Measurements from ENCODE around the gene TMEM263. TPM values are rescaled to one million over a fixed set of nuclear protein-coding genes. Genes with fewer than 3 reads are reported as not detected.

The TMEM263 gene
- total and polyA plus RNA-seq, 11 donors = 11.6 to 59.2 (median 36.3) TPM

GRCh38 chr12:107012736-107013425 lies 57.2 kb downstream of the TMEM263 start:
- no peak for DNase-seq
- no peaks in the 10 kb centered on the region for H3K27me3 ChIP-seq
- intact Hi-C loops (cut with DNase I) = no loop called here
- no peak for TF ChIP-seq POLR2A (IDR thresholded peaks at IDR 0.05)
- no peak for TF ChIP-seq CTCF (IDR thresholded peaks at IDR 0.05)
- WGBS, 4 donors = 97 to 100% (median 99%) methylated on average over 1 of the region's 1 CpG
- no peak overlapping the region for H3K27ac ChIP-seq
- no peak for ATAC-seq
- H3K4me3 ChIP-seq = no peak overlapping the region
- peaks cover 0 to 8% (median 0%) of the 10 kb centered on the region in 12 donors for H3K9me3 ChIP-seq
- peaks cover 0 to 4% (median 0%) of the 10 kb centered on the region in 12 donors for H3K4me1 ChIP-seq
- peaks cover 0 to 8% (median 0%) of the 10 kb centered on the region in 9 donors for H3K36me3 ChIP-seq

GRCh38 chr12:107014055-107014454 lies 58.3 kb downstream of the TMEM263 start:
- Histone ChIP-seq H3K27me3 (no peaks in the 10 kb centered on the region), H3K36me3 (peaks cover 0 to 13% (median 0%) of the 10 kb centered on the region in 9 donors), H3K4me3 (no peak overlapping the region), H3K27ac (no peak overlapping the region), H3K9me3 (peaks cover 0 to 8% (median 0%) of the 10 kb centered on the region in 12 donors), H3K4me1 (peaks cover 0 to 4% (median 0%) of the 10 kb centered on the region in 12 donors)
- ATAC-seq (no peak), DNase-seq (no peak)
- intact Hi-C loops (cut with DNase I) = no loop called here
- 62 to 86% (median 81%) methylated on average over 3 of the region's 3 CpGs for WGBS, 4 donors
- TF ChIP-seq CTCF (IDR thresholded peaks at IDR 0.05) (no peak), POLR2A (IDR thresholded peaks at IDR 0.05) (no peak)

GRCh38 chr12:107017042-107017441 lies 61.3 kb downstream of the TMEM263 start:
- DNase-seq (no peak), ATAC-seq (no peak)
- TF ChIP-seq CTCF (IDR thresholded peaks at IDR 0.05) = no peak
- no peak for TF ChIP-seq POLR2A (IDR thresholded peaks at IDR 0.05)
- H3K27me3 ChIP-seq = no peaks in the 10 kb centered on the region
- no peak overlapping the region for H3K4me3 ChIP-seq
- H3K27ac ChIP-seq = no peak overlapping the region
- 85 to 95% (median 90%) methylated on average over 4 of the region's 4 CpGs for WGBS, 4 donors
- no peaks in the 10 kb centered on the region for H3K9me3 ChIP-seq
- H3K36me3 ChIP-seq = peaks cover 0 to 18% (median 0%) of the 10 kb centered on the region in 9 donors
- intact Hi-C loops (cut with DNase I) = no loop called here
- peaks cover 0 to 4% (median 0%) of the 10 kb centered on the region in 12 donors for H3K4me1 ChIP-seq

GRCh38 chr12:107019546-107019945 lies 63.8 kb downstream of the TMEM263 start:
- Histone ChIP-seq H3K4me3 (no peak overlapping the region), H3K27me3 (no peaks in the 10 kb centered on the region), H3K27ac (no peak overlapping the region), H3K4me1 (peaks cover 0 to 4% (median 0%) of the 10 kb centered on the region in 12 donors), H3K36me3 (peaks cover 0 to 18% (median 0%) of the 10 kb centered on the region in 9 donors), H3K9me3 (no peaks in the 10 kb centered on the region)
- no peak for TF ChIP-seq POLR2A (IDR thresholded peaks at IDR 0.05)
- TF ChIP-seq CTCF (IDR thresholded peaks at IDR 0.05) = no peak
- DNase-seq (no peak), ATAC-seq (no peak)
- WGBS, 4 donors = 92 to 95% (median 94%) methylated on average over 2 of the region's 2 CpGs
- intact Hi-C loops (cut with DNase I) = no loop called here

Other genes with a start within 250 kb of the TMEM263 start
- gene RIC8B, start 181.2 kb upstream of the TMEM263 start, total RNA-seq = 10 to 100 TPM; 14.2 to 27.5 (median 22.8) TPM
- 10 to 100 TPM in 1 of 2 donors, 1 to 10 TPM in 1; 6.1 to 11.9 TPM for gene RIC8B, start 181.2 kb upstream of the TMEM263 start, polyA plus RNA-seq
- 10 to 100 TPM; 14.9 to 46.1 (median 27.8) TPM for gene MTERF2, start 31.2 kb downstream of the TMEM263 start, total RNA-seq
- gene MTERF2, start 31.2 kb downstream of the TMEM263 start, polyA plus RNA-seq = 10 to 100 TPM; 18.9 to 34.4 TPM
- gene CRY1, start 137.6 kb downstream of the TMEM263 start, total RNA-seq = 10 to 100 TPM in 5 of 9 donors, 1 to 10 TPM in 4; 6.7 to 20.4 (median 12.0) TPM
- gene CRY1, start 137.6 kb downstream of the TMEM263 start, polyA plus RNA-seq = 10 to 100 TPM in 1 of 2 donors, 1 to 10 TPM in 1; 4.3 to 20.7 TPM